BE2C (cell line): ENCODE results near the gene NGLY1. TPM values are rescaled to one million over a fixed set of nuclear protein-coding genes. Genes with fewer than 3 reads are reported as not detected.

Source experiments
- DNase-seq: peaks from one replicate; pipeline ENCODE4 v3.0.0-alpha.2; 2020
- H3K27me3 ChIP-seq: fragments of 250-450 bp; sonication (Bioruptor Pico); 2 replicates; pipeline ENCODE4 v1.5.1; 2020; ENCODE audit warnings: mild to moderate bottlenecking
- H3K36me3 ChIP-seq: fragments of 250-450 bp; sonication (Bioruptor Pico); 2 replicates; pipeline ENCODE4 v1.5.1; 2020; ENCODE audit warnings: mild to moderate bottlenecking
- H3K4me1 ChIP-seq: fragments of 250-450 bp; sonication (Bioruptor Pico); 2 replicates; pipeline ENCODE4 v1.5.1; 2020
- H3K4me3 ChIP-seq: 2 replicates; pipeline ENCODE4 v1.5.1; 2011; ENCODE audit warnings: low read depth, low read length
- H3K9me3 ChIP-seq: fragments of 250-450 bp; sonication (Bioruptor Pico); 2 replicates; pipeline ENCODE4 v1.5.1; 2020
- CTCF ChIP-seq: IDR thresholded peaks from 2 replicates; pipeline ENCODE4 v1.5.1; 2012; ENCODE audit warnings: mild to moderate bottlenecking, low read depth, low read length
- polyA plus RNA-seq: library from polyadenylated mRNA; unstranded; fragments of >200 nt; gene quantifications from one replicate; pipeline ENCODE4 v1.2.1, GENCODE V29; 2012; ENCODE audit warnings: low read depth, missing spikeins; ENCODE audit not compliant: insufficient read length, insufficient read depth

The NGLY1 gene
- polyA plus RNA-seq = 8.4 TPM

GRCh38 chr3:25782938-25783660 is at the start of gene NGLY1:
TSS of gene NGLY1 (minus strand) at chr3:25783443. CDS start at chr3:25783390, 53 bp downstream.
- H3K27me3 ChIP-seq = no peaks in the 10 kb centered on the region
- peak within 1 kb of the TSS; percentile 74 for H3K4me3 ChIP-seq
- DNase-seq = peak; percentile 80
- H3K36me3 ChIP-seq = no peaks in the 10 kb centered on the region
- no peaks in the 10 kb centered on the region for H3K4me1 ChIP-seq
- no peaks in the 10 kb centered on the region for H3K9me3 ChIP-seq
- TF ChIP-seq CTCF = no peak

- no peaks in the 10 kb centered on the region for H3K4me1 ChIP-seq
- no peak for DNase-seq
- no peak overlapping the region for H3K4me3 ChIP-seq
- no peak for TF ChIP-seq CTCF
- H3K27me3 ChIP-seq = no peaks in the 10 kb centered on the region
- no peaks in the 10 kb centered on the region for H3K9me3 ChIP-seq
- H3K36me3 ChIP-seq = no peaks in the 10 kb centered on the region
These were observed 48.3 kb upstream of the NGLY1 start for GRCh38 chr3:25831578-25831977.

GRCh38 chr3:25830373-25831280 is 47.4 kb upstream of the NGLY1 start:
- no peak for TF ChIP-seq CTCF
- H3K9me3 ChIP-seq = no peaks in the 10 kb centered on the region
- no peak overlapping the region for H3K4me3 ChIP-seq
- no peaks in the 10 kb centered on the region for H3K36me3 ChIP-seq
- DNase-seq = no peak
- H3K4me1 ChIP-seq = no peaks in the 10 kb centered on the region
- no peaks in the 10 kb centered on the region for H3K27me3 ChIP-seq

GRCh38 chr3:25826510-25826909 is 43.3 kb upstream of the NGLY1 start:
- no peaks in the 10 kb centered on the region for H3K4me1 ChIP-seq
- no peak for DNase-seq

GRCh38 chr3:25823314-25823713 is 40.1 kb upstream of the NGLY1 start:
- Histone ChIP-seq H3K9me3 (no peaks in the 10 kb centered on the region), H3K27me3 (no peaks in the 10 kb centered on the region), H3K36me3 (no peaks in the 10 kb centered on the region), H3K4me3 (no peak overlapping the region), H3K4me1 (no peaks in the 10 kb centered on the region)
- no peak for DNase-seq
- TF ChIP-seq CTCF = no peak

More at GRCh38 chr3:25826510-25826909, 43.3 kb upstream of the NGLY1 start:
- no peaks in the 10 kb centered on the region for H3K27me3 ChIP-seq
- no peaks in the 10 kb centered on the region for H3K36me3 ChIP-seq
- no peak overlapping the region for H3K4me3 ChIP-seq
- no peak for TF ChIP-seq CTCF
- H3K9me3 ChIP-seq = no peaks in the 10 kb centered on the region
